IMR-90 (cell line): ENCODE results near the gene AIFM2.

Experiments used
- CHD1 ChIP-seq: IDR thresholded peaks from 2 replicates; pipeline ENCODE4 v1.6.1; 2012; ENCODE audit warnings: low read depth, low read length, improper control_type of control experiment
- CTCF ChIP-seq: conservative IDR thresholded peaks from 2 replicates; pipeline ENCODE4 v1.5.1; 2012; ENCODE audit warnings: mild to moderate bottlenecking, low read depth, low read length, improper control_type of control experiment
- FOS ChIP-seq: fragments of 150-350 bp; IDR thresholded peaks from 2 replicates; pipeline ENCODE4 v1.6.1; 2016; ENCODE audit warnings: low read depth, low read length
- MXI1 ChIP-seq: IDR thresholded peaks from 2 replicates; pipeline ENCODE4 v1.6.1; 2012; ENCODE audit warnings: low read depth, mild to moderate bottlenecking, low read length, moderate library complexity, borderline replicate concordance
- NFE2L2 ChIP-seq: fragments of 150-350 bp; IDR thresholded peaks from 2 replicates; pipeline ENCODE4 v1.6.1; 2016; ENCODE audit warnings: low read depth, mild to moderate bottlenecking, low read length
- POLR2A ChIP-seq: IDR thresholded peaks from 2 replicates; pipeline ENCODE4 v1.6.1; 2012; ENCODE audit warnings: mild to moderate bottlenecking, low read depth, low read length
- RAD21 ChIP-seq: IDR thresholded peaks from 2 replicates; pipeline ENCODE4 v1.6.1; 2012; ENCODE audit warnings: low read length, improper control_type of control experiment
- SMC3 ChIP-seq: fragments of 150-350 bp; IDR thresholded peaks from 2 replicates; pipeline ENCODE4 v1.6.1; 2016; ENCODE audit warnings: low read depth, mild to moderate bottlenecking, antibody characterized with exemption, low read length, moderate library complexity
- TF ChIP-seq, protein P1 (sequence below): fragments of 150-350 bp; IDR thresholded peaks from 2 replicates; pipeline ENCODE4 v1.6.1; 2017; ENCODE audit warnings: mild to moderate bottlenecking, antibody characterized with exemption, low read length, low read depth
- TF ChIP-seq, protein P2 (sequence below): fragments of 150-350 bp; IDR thresholded peaks from 2 replicates; pipeline ENCODE4 v1.6.1; 2016; ENCODE audit warnings: low read depth, mild to moderate bottlenecking, low read length, moderate library complexity, borderline replicate concordance

DNA sequence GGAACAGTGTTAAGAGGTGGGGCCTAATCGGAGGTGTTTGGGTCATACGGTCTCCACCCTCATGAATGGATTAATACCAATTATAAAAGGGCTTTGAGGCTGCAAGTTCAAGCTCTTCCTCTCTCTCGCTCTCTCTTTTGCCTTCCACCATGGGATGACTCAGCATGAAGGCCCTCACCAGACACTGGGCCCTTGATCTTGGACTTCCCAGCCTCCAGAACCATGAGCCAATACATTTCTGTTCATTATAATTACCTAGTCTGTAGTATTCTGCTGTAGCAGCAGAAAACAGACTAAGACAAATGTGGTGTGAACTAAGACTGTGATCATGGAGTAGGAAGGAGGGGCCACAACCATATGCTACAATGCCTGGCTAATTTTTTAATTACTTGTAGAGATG lies 7.7 kb downstream of the AIFM2 start:
- TF ChIP-seq CTCF (no peak), POLR2A (no peak), FOS (no peak), SMC3 (no peak), RAD21 (no peak), NFE2L2 (peak; percentile 44; the same call in 1 of the 2 replicates), CHD1 (no peak), MXI1 (no peak)
- TF ChIP-seq, protein P1, sequence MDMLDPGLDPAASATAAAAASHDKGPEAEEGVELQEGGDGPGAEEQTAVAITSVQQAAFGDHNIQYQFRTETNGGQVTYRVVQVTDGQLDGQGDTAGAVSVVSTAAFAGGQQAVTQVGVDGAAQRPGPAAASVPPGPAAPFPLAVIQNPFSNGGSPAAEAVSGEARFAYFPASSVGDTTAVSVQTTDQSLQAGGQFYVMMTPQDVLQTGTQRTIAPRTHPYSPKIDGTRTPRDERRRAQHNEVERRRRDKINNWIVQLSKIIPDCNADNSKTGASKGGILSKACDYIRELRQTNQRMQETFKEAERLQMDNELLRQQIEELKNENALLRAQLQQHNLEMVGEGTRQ, result no peak
- TF ChIP-seq, protein P2, sequence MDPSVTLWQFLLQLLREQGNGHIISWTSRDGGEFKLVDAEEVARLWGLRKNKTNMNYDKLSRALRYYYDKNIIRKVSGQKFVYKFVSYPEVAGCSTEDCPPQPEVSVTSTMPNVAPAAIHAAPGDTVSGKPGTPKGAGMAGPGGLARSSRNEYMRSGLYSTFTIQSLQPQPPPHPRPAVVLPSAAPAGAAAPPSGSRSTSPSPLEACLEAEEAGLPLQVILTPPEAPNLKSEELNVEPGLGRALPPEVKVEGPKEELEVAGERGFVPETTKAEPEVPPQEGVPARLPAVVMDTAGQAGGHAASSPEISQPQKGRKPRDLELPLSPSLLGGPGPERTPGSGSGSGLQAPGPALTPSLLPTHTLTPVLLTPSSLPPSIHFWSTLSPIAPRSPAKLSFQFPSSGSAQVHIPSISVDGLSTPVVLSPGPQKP, result no peak
